Activated CD4-positive, alpha-beta T cell treated with anti-CD3 and anti-CD28 coated beads for 36 hours (primary cell): Measurements from ENCODE around the gene MAP3K20. TPM values are rescaled to one million over a fixed set of nuclear protein-coding genes. Genes with fewer than 3 reads are reported as not detected.
"Not testable (repeated sequence)": the region's sequence is repeated elsewhere in the genome, so short reads cannot be mapped to it uniquely, and the experiment has no call there.

Experiments used
- ATAC-seq: fragments of 200-7000 bp; cut with Tn5 transposase; one replicate; pipeline ENCODE4 v1.10.0; 2021; ENCODE audit warnings: mild to moderate bottlenecking, moderate library complexity
- CTCF ChIA-PET: fragments of 350-600 bp; sonication (Branson Sonifier 250); formaldehyde crosslinking; loops from one replicate; lab custom pipeline; 2021; ENCODE audit warnings: antibody characterized with exemption; lab: Charles Lee
- POLR2A ChIA-PET: fragments of 350-600 bp; sonication (Branson Sonifier 250); formaldehyde crosslinking; loops from one replicate; lab custom pipeline; 2021; ENCODE audit warnings: antibody characterized with exemption, inconsistent platforms; lab: Charles Lee
- DNase-seq: peaks from one replicate; pipeline ENCODE4 v3.0.0-alpha.2; 2020
- H3K27ac Mint-ChIP-seq: one replicate; pipeline ENCODE4 v1.8.0; 2021; ENCODE audit warnings: mixed read lengths
- H3K27me3 Mint-ChIP-seq: one replicate; pipeline ENCODE4 v1.8.0; 2021; ENCODE audit warnings: mixed read lengths
- H3K36me3 Mint-ChIP-seq: one replicate; pipeline ENCODE4 v1.8.0; 2021; ENCODE audit warnings: low read depth, mixed read lengths
- H3K4me1 Mint-ChIP-seq: one replicate; pipeline ENCODE4 v1.8.0; 2021; ENCODE audit warnings: mixed read lengths
- H3K4me3 Mint-ChIP-seq: one replicate; pipeline ENCODE4 v1.8.0; 2021; ENCODE audit warnings: mild to moderate bottlenecking, moderate library complexity, mixed read lengths
- H3K9me3 Mint-ChIP-seq: one replicate; pipeline ENCODE4 v1.8.0; 2021; ENCODE audit warnings: low read depth, mixed read lengths
- intact Hi-C, 2 experiments: fragments of 100-400 bp; cut with DNase I in 1 of 2; cut with micrococcal nuclease in 1 of 2; formaldehyde crosslinking; loops; one replicate each; pipeline versions ENCODE4 v1.14.2 to v1.15.1; 2022 to 2024; cut with DNase I, micrococcal nuclease
- total RNA-seq, 2 experiments: library from RNA; stranded (reverse); gene quantifications; one replicate each; pipeline ENCODE4 v1.2.3, GENCODE V29; 2021

The MAP3K20 gene
- total RNA-seq, 2 experiments from 2014 or later = 8.1 to 8.4 TPM

GRCh38 chr2:173037245-173038120, 38.2 kb upstream of the MAP3K20 start:
- no peaks in the 10 kb centered on the region for H3K9me3 Mint-ChIP-seq
- H3K27me3 Mint-ChIP-seq = peaks cover 1% of the 10 kb centered on the region
- H3K36me3 Mint-ChIP-seq = no peaks in the 10 kb centered on the region
- ChIA-PET CTCF (interaction anchor here (0.7 to 1.3 kb wide), 2 partner anchors 10 kb away, joined by 3 to 4 read pairs; no protein-coding TSS in a partner anchor), POLR2A (interaction anchor here (0.8 kb wide), 1 partner anchor 11 kb away, joined by 4 read pairs; no protein-coding TSS in a partner anchor)
- no peaks in the 10 kb centered on the region for H3K4me1 Mint-ChIP-seq
- intact Hi-C loops = no loop called here
- H3K4me3 Mint-ChIP-seq = no peak overlapping the region
- DNase-seq (no peak), ATAC-seq (no peak)
- H3K27ac Mint-ChIP-seq = no peak overlapping the region

GRCh38 chr2:173038257-173038656, 37.4 kb upstream of the MAP3K20 start:
- CTCF ChIA-PET = interaction anchor here (0.7 kb wide), 1 partner anchor 11 kb away, joined by 3 read pairs; no protein-coding TSS in a partner anchor
- intact Hi-C loops, H3K9me3 Mint-ChIP-seq, H3K27ac Mint-ChIP-seq, H3K4me1 Mint-ChIP-seq, H3K4me3 Mint-ChIP-seq, ATAC-seq, DNase-seq, H3K36me3 Mint-ChIP-seq, H3K27me3 Mint-ChIP-seq: not testable (repeated sequence)
- POLR2A ChIA-PET = interaction anchor here (0.8 kb wide), 1 partner anchor 12 kb away, joined by 4 read pairs; no protein-coding TSS in a partner anchor

- Mint-ChIP-seq H3K27me3 (peaks cover 1% of the 10 kb centered on the region), H3K27ac (no peak overlapping the region), H3K9me3 (no peaks in the 10 kb centered on the region), H3K36me3 (no peaks in the 10 kb centered on the region), H3K4me1 (no peaks in the 10 kb centered on the region), H3K4me3 (no peak overlapping the region)
- intact Hi-C loops = loop anchor here in 1 of 2 experiments (10.0 kb wide), 1 partner anchor 934 kb away; no protein-coding TSS in a partner anchor
- POLR2A ChIA-PET = no interaction called here
- CTCF ChIA-PET = interaction anchor here (0.9 kb wide), 1 partner anchor 14 kb away, joined by 3 read pairs; no protein-coding TSS in a partner anchor
- DNase-seq (no peak), ATAC-seq (no peak)
Measured at GRCh38 chr2:173040729-173041128, 34.9 kb upstream of the MAP3K20 start.

- Mint-ChIP-seq H3K36me3 (no peaks in the 10 kb centered on the region), H3K27me3 (peaks cover 2% of the 10 kb centered on the region), H3K27ac (no peak overlapping the region), H3K9me3 (no peaks in the 10 kb centered on the region), H3K4me3 (no peak overlapping the region), H3K4me1 (peaks cover 2% of the 10 kb centered on the region)
- DNase-seq = no peak
- no peak for ATAC-seq
- ChIA-PET CTCF (interaction anchor here (2.4 kb wide), 1 partner anchor 15 kb away, joined by 16 read pairs; no protein-coding TSS in a partner anchor), POLR2A (no interaction called here)
- intact Hi-C loops = loop anchor here in 1 of 2 experiments (10.0 kb wide), 1 partner anchor 931 kb away; no protein-coding TSS in a partner anchor
Measured at GRCh38 chr2:173043476-173043875, 32.2 kb upstream of the MAP3K20 start.

- ATAC-seq (no peak), DNase-seq (no peak)
- intact Hi-C loops = loop anchor here in 1 of 2 experiments (10.0 kb wide), 1 partner anchor 931 kb away; no protein-coding TSS in a partner anchor
- CTCF ChIA-PET = interaction anchor here (2.4 kb wide), 1 partner anchor 16 kb away, joined by 16 read pairs; no protein-coding TSS in a partner anchor
- Mint-ChIP-seq H3K9me3 (no peaks in the 10 kb centered on the region), H3K4me3 (no peak overlapping the region), H3K36me3 (no peaks in the 10 kb centered on the region), H3K4me1 (peaks cover 7% of the 10 kb centered on the region), H3K27ac (no peak overlapping the region), H3K27me3 (peaks cover 2% of the 10 kb centered on the region)
- POLR2A ChIA-PET = interaction anchor here (0.6 kb wide), 1 partner anchor 331 kb away, joined by 3 read pairs; no protein-coding TSS in a partner anchor
Measured at GRCh38 chr2:173043897-173044519, 31.6 kb upstream of the MAP3K20 start.

GRCh38 chr2:173044686-173045085, 31.0 kb upstream of the MAP3K20 start:
- intact Hi-C loops = loop anchor here in 1 of 2 experiments (10.0 kb wide), 1 partner anchor 930 kb away; no protein-coding TSS in a partner anchor
- Mint-ChIP-seq H3K9me3 (no peaks in the 10 kb centered on the region), H3K4me3 (no peak overlapping the region), H3K27ac (no peak overlapping the region), H3K4me1 (peaks cover 13% of the 10 kb centered on the region), H3K36me3 (no peaks in the 10 kb centered on the region), H3K27me3 (peaks cover 2% of the 10 kb centered on the region)
- CTCF ChIA-PET = interaction anchor here (2.4 kb wide), 1 partner anchor 16 kb away, joined by 16 read pairs; no protein-coding TSS in a partner anchor
- no peak for ATAC-seq
- POLR2A ChIA-PET = no interaction called here
- DNase-seq = no peak

GRCh38 chr2:173045181-173045580, 30.5 kb upstream of the MAP3K20 start:
- ChIA-PET POLR2A (no interaction called here), CTCF (interaction anchor here (2.4 kb wide), 1 partner anchor 17 kb away, joined by 16 read pairs; no protein-coding TSS in a partner anchor)

GRCh38 chr2:173048522-173048896, 27.1 kb upstream of the MAP3K20 start:
- H3K27ac Mint-ChIP-seq = no peak overlapping the region
- no peaks in the 10 kb centered on the region for H3K9me3 Mint-ChIP-seq
- peaks cover 17% of the 10 kb centered on the region for H3K4me1 Mint-ChIP-seq
- H3K4me3 Mint-ChIP-seq = no peak overlapping the region
- peaks cover 9% of the 10 kb centered on the region for H3K27me3 Mint-ChIP-seq
- POLR2A ChIA-PET = no interaction called here
- DNase-seq (no peak), ATAC-seq (no peak)
- H3K36me3 Mint-ChIP-seq = no peaks in the 10 kb centered on the region
- CTCF ChIA-PET = interaction anchor here (0.7 to 1.8 kb wide), 2 partner anchors 21 to 235 kb away, joined by 3 to 12 read pairs; no protein-coding TSS in a partner anchor
- intact Hi-C loops = loop anchor here (2.0 to 10.0 kb wide), 4 partner anchors 28 to 926 kb away; no protein-coding TSS in a partner anchor

More at GRCh38 chr2:173045181-173045580, 30.5 kb upstream of the MAP3K20 start:
- Mint-ChIP-seq H3K27ac (no peak overlapping the region), H3K4me3 (no peak overlapping the region), H3K36me3 (no peaks in the 10 kb centered on the region), H3K27me3 (peaks cover 2% of the 10 kb centered on the region), H3K4me1 (peaks cover 17% of the 10 kb centered on the region), H3K9me3 (no peaks in the 10 kb centered on the region)
- intact Hi-C loops = loop anchor here in 1 of 2 experiments (10.0 kb wide), 1 partner anchor 930 kb away; no protein-coding TSS in a partner anchor
- no peak for DNase-seq
- no peak for ATAC-seq

GRCh38 chr2:173048897-173049661, 26.6 kb upstream of the MAP3K20 start:
- POLR2A ChIA-PET = interaction anchor here (0.9 kb wide), 1 partner anchor 21 kb away, joined by 3 read pairs; no protein-coding TSS in a partner anchor
- CTCF ChIA-PET = interaction anchor here (0.6 to 1.8 kb wide), 4 partner anchors 22 to 1292 kb away, joined by 3 to 12 read pairs (median 3); no protein-coding TSS in a partner anchor
- H3K4me3 Mint-ChIP-seq = peak overlapping the region; percentile 22
- DNase-seq (peak; percentile 70), ATAC-seq (peak; percentile 98)
- intact Hi-C loops = loop anchor here (1.0 to 10.0 kb wide), 9 partner anchors 26 to 926 kb away; partner anchors contain the start of gene MAP3K20 (in 1 of the 2)
- peaks cover 17% of the 10 kb centered on the region for H3K4me1 Mint-ChIP-seq
- H3K36me3 Mint-ChIP-seq = no peaks in the 10 kb centered on the region
- peak overlapping the region; percentile 59 for H3K27ac Mint-ChIP-seq
- H3K9me3 Mint-ChIP-seq = no peaks in the 10 kb centered on the region
- peaks cover 9% of the 10 kb centered on the region for H3K27me3 Mint-ChIP-seq

GRCh38 chr2:173049831-173050230, 25.8 kb upstream of the MAP3K20 start:
- Mint-ChIP-seq H3K36me3 (no peaks in the 10 kb centered on the region), H3K9me3 (no peaks in the 10 kb centered on the region), H3K4me3 (no peak overlapping the region), H3K27ac (no peak overlapping the region), H3K4me1 (peaks cover 17% of the 10 kb centered on the region), H3K27me3 (peaks cover 13% of the 10 kb centered on the region)
- intact Hi-C loops = loop anchor here (1.0 to 10.0 kb wide), 9 partner anchors 25 to 925 kb away; partner anchors contain the start of gene MAP3K20 (in 1 of the 2)
- no peak for DNase-seq
- ChIA-PET POLR2A (interaction anchor here (0.9 kb wide), 1 partner anchor 22 kb away, joined by 3 read pairs; no protein-coding TSS in a partner anchor), CTCF (interaction anchor here (0.6 to 1.8 kb wide), 3 partner anchors 22 to 1291 kb away, joined by 3 to 12 read pairs (median 3); no protein-coding TSS in a partner anchor)
- no peak for ATAC-seq
